Peyer's patch (tissue), 4 donors: ENCODE results near the gene PRAC2.

Experiments used
- CTCF ChIP-seq, 6 experiments: fragments of 450-650 bp in 4 of 6; fragments of 200-600 bp in 2 of 6; sonication (generic) in 1 of 6; IDR thresholded peaks; one replicate each; pipeline ENCODE4 v1.5.1; 2017 to 2019; ENCODE audit warnings: antibody characterized with exemption in 6 of 6, mild to moderate bottlenecking in 3 of 6, moderate library complexity in 1 of 6
- POLR2A ChIP-seq, 2 donors: fragments of 450-650 bp; IDR thresholded peaks; one replicate each; pipeline ENCODE4 v1.5.1; 2017; ENCODE audit warnings: antibody characterized with exemption in 2 of 2, mild to moderate bottlenecking in 2 of 2, moderate library complexity in 2 of 2

- TF ChIP-seq CTCF (IDR thresholded peaks at IDR 0.05): no peak
- TF ChIP-seq POLR2A (IDR thresholded peaks at IDR 0.05): no peak
Measured at GRCh38 chr17:48740537-48740936, 17.6 kb downstream of the PRAC2 start.
